ENCODE results near the gene ABCB1. TPM values are rescaled to one million over a fixed set of nuclear protein-coding genes. Genes with fewer than 3 reads are reported as not detected.

The ABCB1 gene
- total RNA-seq, 2 experiments from 2014 or later = 2.7 to 2.8 TPM

DNA sequence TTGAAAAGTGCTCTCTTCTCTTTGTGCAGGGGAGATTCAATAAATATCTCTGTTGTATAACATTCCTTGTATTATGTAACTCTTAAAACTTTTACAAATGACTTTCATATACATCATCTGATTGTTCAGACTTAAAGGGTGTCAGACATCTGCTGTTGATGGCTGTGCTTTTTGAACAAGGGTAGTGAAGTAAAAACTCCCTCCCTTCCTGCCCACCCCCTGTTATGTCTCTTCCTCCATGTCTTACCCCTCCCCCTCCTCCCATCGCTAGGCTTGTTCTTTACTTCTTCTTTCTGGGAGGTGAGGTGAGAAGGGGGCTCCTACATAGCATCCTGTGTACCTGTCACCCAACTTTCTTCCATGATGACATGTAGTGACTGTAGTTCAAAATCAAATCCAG, 101.8 kb downstream of the ABCB1 start:
- no peaks in the 10 kb centered on the region for H3K36me3 Mint-ChIP-seq (ENCODE audit: low read depth)
- CTCF ChIA-PET = no interaction called here

DNA sequence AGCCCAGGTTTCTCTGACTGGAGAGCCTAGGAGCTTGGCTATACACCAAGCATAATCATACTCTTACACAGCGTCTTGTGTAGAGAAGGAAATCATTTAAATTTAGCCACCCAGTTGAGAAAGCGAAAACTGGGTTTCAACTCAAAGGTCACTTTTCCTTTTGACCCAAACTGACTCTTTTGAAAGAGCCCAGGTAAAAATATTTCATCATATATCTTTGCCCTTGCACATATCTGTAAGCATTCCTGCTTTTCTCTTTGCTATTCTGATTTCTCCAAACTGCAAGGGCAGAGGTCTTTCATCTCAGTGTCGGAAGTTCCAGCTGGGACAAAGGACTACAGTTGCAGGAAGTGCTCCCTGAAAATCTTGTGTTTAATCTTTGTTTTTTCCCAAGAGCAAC, 103.2 kb downstream of the ABCB1 start:
- CTCF ChIA-PET = no interaction called here
- POLR2A ChIA-PET = no interaction called here
- H3K4me3 Mint-ChIP-seq = no peak overlapping the region

More for the DNA sequence above, 101.8 kb downstream of the ABCB1 start:
- no peak overlapping the region for H3K4me3 Mint-ChIP-seq
- H3K4me1 Mint-ChIP-seq = no peaks in the 10 kb centered on the region
- no peak for DNase-seq
- no peaks in the 10 kb centered on the region for H3K9me3 Mint-ChIP-seq
- POLR2A ChIA-PET = no interaction called here
- H3K27ac Mint-ChIP-seq = no peak overlapping the region
- peaks cover 5% of the 10 kb centered on the region for H3K27me3 Mint-ChIP-seq

DNA sequence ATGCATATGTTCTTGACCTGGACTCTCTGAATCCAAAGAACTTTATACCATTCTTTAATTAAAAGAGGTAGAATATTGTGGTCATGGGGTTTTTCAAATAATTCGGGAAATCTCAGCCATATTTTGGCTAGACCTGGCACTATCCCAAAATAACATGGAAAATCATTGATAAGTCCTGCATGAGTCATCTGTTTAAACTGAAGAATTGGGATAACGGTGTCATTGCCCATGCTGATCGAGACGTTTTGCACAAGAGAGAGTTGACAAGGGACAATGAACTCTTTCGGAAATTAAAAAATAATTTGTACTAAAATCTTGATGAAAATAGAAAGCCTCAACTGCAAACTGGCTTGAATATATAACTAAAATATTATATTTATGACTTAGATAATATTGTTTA, 105.3 kb downstream of the ABCB1 start:
- Mint-ChIP-seq H3K4me1 (no peaks in the 10 kb centered on the region), H3K4me3 (no peak overlapping the region), H3K36me3 (ENCODE audit: low read depth) (no peaks in the 10 kb centered on the region), H3K27me3 (peaks cover 8% of the 10 kb centered on the region), H3K9me3 (no peaks in the 10 kb centered on the region), H3K27ac (no peak overlapping the region)
- POLR2A ChIA-PET = no interaction called here
- no peak for DNase-seq
- CTCF ChIA-PET = no interaction called here

More for the DNA sequence above, 103.2 kb downstream of the ABCB1 start:
- H3K27ac Mint-ChIP-seq = no peak overlapping the region
- peaks cover 6% of the 10 kb centered on the region for H3K27me3 Mint-ChIP-seq
- DNase-seq = no peak
- H3K36me3 Mint-ChIP-seq (ENCODE audit: low read depth) = no peaks in the 10 kb centered on the region
- no peaks in the 10 kb centered on the region for H3K9me3 Mint-ChIP-seq
- no peaks in the 10 kb centered on the region for H3K4me1 Mint-ChIP-seq

GRCh38 chr7:87494454-87494853, 106.2 kb downstream of the ABCB1 start:
- H3K27me3 Mint-ChIP-seq = peaks cover 12% of the 10 kb centered on the region

DNA sequence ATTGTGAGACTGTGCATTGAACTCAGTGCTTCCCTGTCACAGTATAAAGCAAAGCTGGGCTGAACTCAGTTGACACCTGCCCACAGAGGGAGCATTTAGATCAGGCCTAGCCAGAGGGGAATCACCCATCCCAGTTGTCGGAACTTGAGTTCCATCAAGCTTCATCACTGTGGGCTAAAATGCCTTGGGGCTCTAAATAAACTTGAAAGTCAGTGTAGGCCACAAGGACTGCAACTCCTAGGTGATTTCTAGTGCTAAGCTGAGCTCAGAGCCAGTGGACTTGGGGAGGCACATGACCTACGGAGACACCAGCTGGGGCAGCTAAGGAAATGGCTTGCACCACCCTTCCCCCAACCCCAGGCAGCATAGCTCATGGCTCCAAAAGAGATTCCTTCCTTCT, 117.6 kb downstream of the ABCB1 start:
- ChIA-PET POLR2A (no interaction called here), CTCF (no interaction called here)
- Mint-ChIP-seq H3K27ac (no peak overlapping the region), H3K4me1 (no peaks in the 10 kb centered on the region), H3K9me3 (no peaks in the 10 kb centered on the region), H3K36me3 (ENCODE audit: low read depth) (no peaks in the 10 kb centered on the region), H3K4me3 (no peak overlapping the region), H3K27me3 (peaks cover 24% of the 10 kb centered on the region)
- no peak for DNase-seq

More at GRCh38 chr7:87494454-87494853, 106.2 kb downstream of the ABCB1 start:
- ChIA-PET POLR2A (no interaction called here), CTCF (no interaction called here)
- no peaks in the 10 kb centered on the region for H3K36me3 Mint-ChIP-seq (ENCODE audit: low read depth)
- no peaks in the 10 kb centered on the region for H3K9me3 Mint-ChIP-seq
- no peak overlapping the region for H3K27ac Mint-ChIP-seq
- DNase-seq = no peak
- no peak overlapping the region for H3K4me3 Mint-ChIP-seq
- H3K4me1 Mint-ChIP-seq = no peaks in the 10 kb centered on the region

DNA sequence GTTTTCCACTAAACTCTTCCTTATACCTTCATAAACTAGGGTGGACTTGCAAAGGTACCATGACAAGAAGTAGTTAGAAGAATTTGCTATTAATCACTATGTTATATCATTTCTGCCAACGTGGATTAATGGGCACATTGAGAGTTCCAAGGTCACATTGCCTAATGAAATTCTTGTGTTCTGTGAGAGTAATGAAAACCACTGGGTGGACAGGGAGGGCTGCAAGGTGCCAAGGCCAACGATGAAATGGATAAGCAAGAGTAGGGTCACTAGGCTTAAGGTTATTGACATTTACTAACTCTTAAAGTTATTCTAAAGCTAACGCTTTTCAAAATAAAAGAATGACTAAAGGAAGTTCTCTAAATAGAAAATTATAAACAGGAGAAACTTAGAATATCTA, 118.6 kb downstream of the ABCB1 start:
- Mint-ChIP-seq H3K9me3 (no peaks in the 10 kb centered on the region), H3K27ac (no peak overlapping the region), H3K4me1 (no peaks in the 10 kb centered on the region), H3K36me3 (ENCODE audit: low read depth) (no peaks in the 10 kb centered on the region), H3K27me3 (peaks cover 22% of the 10 kb centered on the region), H3K4me3 (no peak overlapping the region)
- ChIA-PET CTCF (no interaction called here), POLR2A (no interaction called here)
- DNase-seq = no peak

GRCh38 chr7:87480386-87480785, 120.3 kb downstream of the ABCB1 start:
- peaks cover 3% of the 10 kb centered on the region for H3K4me1 Mint-ChIP-seq
- ChIA-PET POLR2A (no interaction called here), CTCF (no interaction called here)
- H3K27ac Mint-ChIP-seq = no peak overlapping the region
- H3K9me3 Mint-ChIP-seq = no peaks in the 10 kb centered on the region
- H3K4me3 Mint-ChIP-seq = no peak overlapping the region
- H3K36me3 Mint-ChIP-seq (ENCODE audit: low read depth) = no peaks in the 10 kb centered on the region
- DNase-seq = no peak
- H3K27me3 Mint-ChIP-seq = peaks cover 24% of the 10 kb centered on the region

- H3K36me3 Mint-ChIP-seq (ENCODE audit: low read depth) = no peaks in the 10 kb centered on the region
- no peak overlapping the region for H3K4me3 Mint-ChIP-seq
- H3K9me3 Mint-ChIP-seq = no peaks in the 10 kb centered on the region
Observed at GRCh38 chr7:87479951-87480350, 120.7 kb downstream of the ABCB1 start.

GRCh38 chr7:87476179-87476557, 124.5 kb downstream of the ABCB1 start:
- no peaks in the 10 kb centered on the region for H3K36me3 Mint-ChIP-seq (ENCODE audit: low read depth)
- ChIA-PET CTCF (no interaction called here), POLR2A (no interaction called here)
- H3K4me1 Mint-ChIP-seq = peaks cover 11% of the 10 kb centered on the region
- H3K4me3 Mint-ChIP-seq = no peak overlapping the region
- DNase-seq = no peak
- no peaks in the 10 kb centered on the region for H3K9me3 Mint-ChIP-seq
- peaks cover 46% of the 10 kb centered on the region for H3K27me3 Mint-ChIP-seq
- no peak overlapping the region for H3K27ac Mint-ChIP-seq

More at GRCh38 chr7:87479951-87480350, 120.7 kb downstream of the ABCB1 start:
- DNase-seq = no peak
- H3K4me1 Mint-ChIP-seq = peaks cover 6% of the 10 kb centered on the region
- H3K27me3 Mint-ChIP-seq = peaks cover 26% of the 10 kb centered on the region
- no peak overlapping the region for H3K27ac Mint-ChIP-seq
- ChIA-PET CTCF (no interaction called here), POLR2A (no interaction called here)

DNA sequence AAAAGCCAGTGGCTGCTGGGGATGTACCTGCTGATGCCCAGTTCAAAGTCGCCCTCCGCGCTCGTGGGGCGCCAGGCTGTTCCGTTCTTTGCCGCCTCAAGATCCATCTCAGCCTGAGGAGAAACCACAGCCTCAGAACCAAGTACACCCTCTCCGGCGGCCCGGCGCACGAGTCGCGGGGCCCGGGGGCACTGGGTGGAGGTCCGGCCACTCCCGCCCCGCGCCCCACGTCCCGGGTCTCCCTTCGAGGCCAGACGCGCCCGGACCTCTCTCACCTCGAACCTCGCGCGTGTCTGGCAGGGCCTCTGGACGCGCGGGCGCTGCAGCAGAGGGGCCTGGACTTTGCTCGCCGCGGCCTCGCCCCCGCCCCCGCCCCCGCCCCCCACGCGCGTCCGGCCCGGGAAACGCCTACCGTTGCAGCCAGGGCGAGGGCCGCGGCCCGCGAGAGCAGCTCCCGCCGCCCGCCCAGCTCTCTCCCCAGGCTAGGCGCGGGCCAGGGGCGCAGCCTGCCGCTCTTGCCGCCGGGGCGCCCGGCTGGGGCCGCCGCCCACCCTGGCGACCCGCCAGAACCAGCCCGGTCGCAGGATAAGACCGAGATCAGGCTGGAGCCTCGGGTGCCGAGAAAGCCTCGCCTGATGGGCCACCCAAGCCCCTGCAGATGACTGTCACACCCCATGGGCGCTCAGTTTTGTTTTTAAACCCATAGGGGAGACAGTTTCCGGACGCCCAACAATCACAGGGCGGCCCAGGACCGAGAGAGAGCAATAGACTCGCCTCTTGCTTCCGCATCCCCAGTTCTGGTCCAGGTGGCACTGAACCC, 125.1 kb downstream of the ABCB1 start, which contains the start of gene ABCB4:
Gene ABCB4, minus strand, starts transcription at position 322 of the 820 bp plus-strand sequence. Its CDS starts 215 bp downstream, at position 107.
- H3K36me3 Mint-ChIP-seq (ENCODE audit: low read depth) = no peaks in the 10 kb centered on the region
- H3K27me3 Mint-ChIP-seq = peaks cover 48% of the 10 kb centered on the region
- POLR2A ChIA-PET = no interaction called here
- no peak for DNase-seq
- no peaks in the 10 kb centered on the region for H3K9me3 Mint-ChIP-seq
- no peak within 1 kb of the TSS for H3K27ac Mint-ChIP-seq
- H3K4me1 Mint-ChIP-seq = peaks cover 11% of the 10 kb centered on the region
- CTCF ChIA-PET = no interaction called here
- no peak within 1 kb of the TSS for H3K4me3 Mint-ChIP-seq

DNA sequence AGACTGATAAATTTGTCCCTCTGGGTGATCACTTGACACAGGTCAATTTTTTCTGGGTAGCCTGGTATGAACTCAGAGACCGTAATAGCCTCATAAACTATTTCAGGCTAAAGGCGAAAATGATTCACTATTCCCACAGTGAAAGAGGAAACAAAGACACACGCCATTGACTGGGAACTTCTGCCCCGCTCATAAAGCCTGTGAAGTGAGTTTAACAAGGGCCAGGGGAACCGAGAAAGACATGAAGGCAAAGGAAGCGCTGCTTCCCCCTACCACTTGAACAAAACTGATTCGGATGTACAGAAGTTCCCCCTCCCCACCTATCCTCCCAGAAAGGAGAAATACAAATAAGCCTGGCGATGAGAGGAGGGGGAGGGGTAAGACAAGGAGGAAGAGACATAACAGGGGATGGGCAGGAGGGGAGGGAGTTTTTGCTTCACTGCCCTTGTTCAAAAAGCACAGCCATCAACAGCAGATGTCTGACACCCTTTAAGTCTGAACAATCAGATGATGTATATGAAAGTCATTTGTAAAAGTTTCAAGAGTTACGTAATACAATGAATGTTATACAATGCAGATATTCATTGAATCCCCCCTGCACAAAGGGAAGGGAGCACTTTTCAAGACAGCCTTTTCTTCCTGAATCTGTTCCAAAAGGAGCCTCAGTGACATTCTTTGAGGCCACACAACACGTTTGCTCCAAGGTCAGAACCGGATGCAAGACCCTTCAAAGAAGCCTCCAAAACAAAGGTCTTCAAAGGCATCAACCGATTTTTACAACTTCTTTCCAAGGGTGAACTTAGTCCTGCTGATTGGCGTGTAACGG, 125.9 kb downstream of the ABCB1 start:
- ChIA-PET CTCF (interaction anchor here (0.5 kb wide), 1 partner anchor 294 kb away, joined by 3 read pairs; no protein-coding TSS in a partner anchor), POLR2A (no interaction called here)
- H3K27ac Mint-ChIP-seq = no peak overlapping the region
- H3K9me3 Mint-ChIP-seq = no peaks in the 10 kb centered on the region
- DNase-seq = no peak
- no peaks in the 10 kb centered on the region for H3K36me3 Mint-ChIP-seq (ENCODE audit: low read depth)
- no peak overlapping the region for H3K4me3 Mint-ChIP-seq
- peaks cover 11% of the 10 kb centered on the region for H3K4me1 Mint-ChIP-seq
- H3K27me3 Mint-ChIP-seq = peaks cover 48% of the 10 kb centered on the region

- Mint-ChIP-seq H3K36me3 (ENCODE audit: low read depth) (no peaks in the 10 kb centered on the region), H3K4me1 (peaks cover 11% of the 10 kb centered on the region), H3K9me3 (no peaks in the 10 kb centered on the region), H3K27me3 (peaks cover 48% of the 10 kb centered on the region), H3K27ac (no peak overlapping the region), H3K4me3 (no peak overlapping the region)
- ChIA-PET CTCF (interaction anchor here (0.5 kb wide), 1 partner anchor 295 kb away, joined by 3 read pairs; no protein-coding TSS in a partner anchor), POLR2A (no interaction called here)
- DNase-seq = no peak
Observed at GRCh38 chr7:87473986-87474385, 126.7 kb downstream of the ABCB1 start.

DNA sequence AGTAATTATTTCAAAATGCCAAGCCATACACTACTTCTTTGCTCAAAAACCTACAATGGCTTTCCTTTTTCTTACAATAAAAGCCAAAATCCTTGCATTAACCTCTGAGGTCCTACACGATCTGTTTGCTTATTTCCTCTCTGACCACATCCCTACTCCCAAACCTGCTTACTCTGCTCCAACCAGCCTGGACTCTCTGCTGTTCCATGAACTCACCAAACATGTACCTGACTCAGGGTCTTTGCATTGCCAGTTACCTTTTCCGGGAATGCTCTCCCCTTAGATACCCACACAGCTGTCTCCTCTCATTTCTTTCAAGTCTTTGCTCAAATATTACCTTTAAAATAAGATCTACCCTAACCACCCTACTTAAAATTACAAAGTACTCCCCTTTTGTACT, 127.5 kb downstream of the ABCB1 start:
- peaks cover 48% of the 10 kb centered on the region for H3K27me3 Mint-ChIP-seq

More for the DNA sequence above, 127.5 kb downstream of the ABCB1 start:
- Mint-ChIP-seq H3K36me3 (ENCODE audit: low read depth) (no peaks in the 10 kb centered on the region), H3K4me3 (no peak overlapping the region), H3K27ac (no peak overlapping the region), H3K9me3 (no peaks in the 10 kb centered on the region), H3K4me1 (peaks cover 11% of the 10 kb centered on the region)
- POLR2A ChIA-PET = no interaction called here
- no peak for DNase-seq
- CTCF ChIA-PET = no interaction called here

Data from activated CD4-positive, alpha-beta T cell treated with anti-CD3 and anti-CD28 coated beads, Interleukin-2, amount 10 ng/mL, durations not matched to agents 7 days and 5 days (primary cell).